Dedifferentiated amniotic fluid mesenchymal stem cell (primary cell): Measurements from ENCODE around the gene AVPI1.
A peak's percentile ranks its signal among the peaks of the same experiment; 100 is the strongest.
"Not testable (repeated sequence)": the region's sequence is repeated elsewhere in the genome, so short reads cannot be mapped to it uniquely, and the experiment has no call there.

Experiments used
- DNase-seq: peaks from one replicate; pipeline ENCODE4 v3.0.0-alpha.2; 2016; ENCODE audit errors: extremely low spot score

Gene AVPI1

DNA sequence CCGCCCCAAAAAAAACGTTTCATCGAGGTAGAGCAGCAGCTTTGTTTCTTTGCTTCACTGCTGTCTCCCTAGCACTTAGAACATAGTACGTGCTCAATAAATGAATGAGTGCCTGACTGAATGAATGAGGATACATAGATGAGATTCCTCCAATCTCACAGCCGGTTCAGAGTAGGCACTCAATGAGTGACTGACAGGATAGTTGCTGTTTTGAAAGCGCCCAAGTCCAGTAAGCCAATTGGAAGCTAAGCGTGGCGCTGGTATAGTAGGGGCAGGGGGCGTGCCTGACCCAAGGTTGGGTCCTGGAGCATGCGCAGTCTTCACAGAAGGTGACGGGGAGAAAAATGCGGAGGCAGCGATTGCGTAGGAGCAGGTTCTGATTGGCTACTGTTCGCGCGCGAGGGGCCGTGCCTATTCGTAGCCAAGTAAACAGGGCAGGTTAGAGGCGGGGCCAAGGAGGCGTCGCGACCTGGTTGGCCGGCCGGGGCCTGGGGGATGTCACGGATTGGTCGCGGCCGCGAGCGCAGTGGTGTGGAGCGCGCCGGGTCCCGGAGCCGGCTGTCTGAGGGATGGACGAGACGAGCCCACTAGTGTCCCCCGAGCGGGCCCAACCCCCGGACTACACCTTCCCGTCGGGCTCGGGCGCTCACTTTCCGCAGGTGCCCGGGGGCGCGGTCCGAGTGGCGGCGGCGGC lies 46.7 kb downstream of the AVPI1 start, which contains the start of gene PI4K2A:
PI4K2A (plus strand) TSS at position 498 of the 694 bp plus-strand sequence; CDS start at position 570, 72 bp downstream.
- peak; percentile 99 for DNase-seq

DNA sequence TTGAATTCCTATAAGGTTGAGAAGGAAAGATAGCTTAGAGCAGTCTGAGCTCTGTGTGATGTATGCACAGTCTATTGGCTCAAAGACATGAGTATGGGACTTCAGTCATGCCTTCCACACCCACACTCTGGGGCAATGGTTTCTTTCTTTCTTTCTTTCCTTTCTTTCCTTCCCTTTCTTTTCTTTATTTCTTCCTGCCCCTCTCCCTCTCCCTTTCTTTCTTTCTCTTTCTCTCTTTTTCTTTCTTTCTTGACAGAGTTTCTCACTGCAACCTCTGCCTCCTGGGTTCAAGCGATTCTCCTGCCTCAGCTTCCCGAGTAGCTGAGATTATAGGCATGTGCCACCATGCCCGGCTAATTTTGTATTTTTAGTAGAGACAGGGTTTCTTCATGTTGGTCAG lies 48.0 kb downstream of the AVPI1 start:
- DNase-seq: not testable (repeated sequence)

DNA sequence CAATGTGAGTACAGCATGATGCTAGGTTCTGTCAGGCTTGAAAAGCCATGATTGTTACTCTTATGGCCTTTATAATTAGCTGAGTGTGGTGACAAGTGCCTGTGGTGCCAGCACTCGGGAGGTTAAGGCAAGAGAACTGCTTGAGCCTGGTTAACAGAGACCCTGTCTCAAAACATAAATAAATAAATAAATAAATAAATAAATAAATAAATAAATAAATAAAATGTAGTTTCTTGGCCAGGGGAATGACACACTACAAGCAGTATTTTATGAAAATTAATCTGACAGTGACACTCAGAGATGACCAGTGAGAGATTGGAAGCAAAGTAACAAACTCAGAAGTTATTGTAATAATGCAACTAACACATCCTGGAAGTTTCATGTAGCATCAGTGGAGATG lies 51.5 kb downstream of the AVPI1 start:
- DNase-seq: no peak

DNA sequence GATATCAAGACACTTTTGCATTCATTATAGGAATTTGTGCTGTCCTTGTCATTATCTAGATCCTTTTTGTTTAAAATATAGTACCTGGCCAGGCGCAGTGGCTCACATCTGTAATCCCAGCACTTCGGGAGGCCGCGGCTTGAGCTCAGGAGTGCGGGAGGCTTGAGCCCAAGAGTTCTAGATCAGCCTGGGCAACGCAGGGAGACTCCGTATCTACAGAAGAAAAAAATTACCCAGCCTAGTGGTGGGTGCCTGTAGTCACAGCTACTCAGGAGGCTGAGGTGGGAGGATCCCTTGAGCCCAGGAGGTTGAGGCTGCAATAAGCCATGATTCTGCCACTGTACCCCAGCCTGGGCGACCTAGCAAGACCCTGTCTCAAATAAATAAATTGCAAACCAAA lies 53.1 kb downstream of the AVPI1 start:
- no peak for DNase-seq

DNA sequence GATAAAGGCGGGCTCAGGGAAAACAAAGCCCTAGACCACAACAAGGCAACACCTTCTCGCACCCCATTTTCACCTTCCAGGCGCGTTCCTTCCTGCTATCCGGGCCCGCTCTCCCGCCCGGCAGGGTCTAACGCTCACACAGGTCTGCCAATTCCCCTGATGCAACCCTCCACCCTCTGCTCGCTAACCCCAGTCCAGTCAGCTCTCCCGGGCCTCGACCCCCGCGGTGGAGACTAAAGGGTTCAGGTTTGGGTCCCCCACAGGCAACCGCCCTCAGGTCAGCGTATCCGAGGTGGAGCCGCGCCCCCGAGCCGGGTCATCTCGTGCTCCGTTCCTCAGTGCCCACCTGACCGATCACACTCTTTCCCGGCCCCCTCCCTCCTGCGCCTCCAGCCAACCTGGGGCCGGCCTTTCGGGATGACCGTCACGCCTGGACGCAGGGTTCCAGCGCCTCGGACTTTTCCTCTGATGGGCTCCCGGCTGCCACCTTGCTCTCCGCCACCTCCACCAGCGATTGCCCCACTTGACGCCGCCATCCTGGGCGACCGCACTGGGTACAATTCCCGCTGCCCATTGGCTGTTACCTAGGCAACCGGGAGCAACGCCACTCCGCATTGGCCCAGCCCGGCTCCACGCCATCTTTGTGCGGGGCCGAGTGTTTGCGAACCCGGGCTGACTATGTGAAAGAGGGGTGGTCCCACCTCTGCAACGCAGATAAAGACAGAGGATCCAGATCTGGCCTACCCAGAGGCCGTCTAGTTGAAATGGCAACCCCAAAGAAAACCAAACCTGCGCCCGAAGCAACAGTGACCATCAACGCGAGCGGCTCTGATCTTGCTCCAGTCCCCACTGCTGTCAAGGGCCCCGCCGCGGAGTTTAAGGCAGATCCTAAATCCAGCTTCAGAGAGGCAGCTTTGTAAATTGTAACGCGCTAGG lies 53.8 kb downstream of the AVPI1 start, which contains the start of gene MORN4:
MORN4 (minus strand) TSS at position 552 of the 936 bp plus-strand sequence. CDS start 13,847 bp downstream, outside the sequence.
- DNase-seq: peak; percentile 90

DNA sequence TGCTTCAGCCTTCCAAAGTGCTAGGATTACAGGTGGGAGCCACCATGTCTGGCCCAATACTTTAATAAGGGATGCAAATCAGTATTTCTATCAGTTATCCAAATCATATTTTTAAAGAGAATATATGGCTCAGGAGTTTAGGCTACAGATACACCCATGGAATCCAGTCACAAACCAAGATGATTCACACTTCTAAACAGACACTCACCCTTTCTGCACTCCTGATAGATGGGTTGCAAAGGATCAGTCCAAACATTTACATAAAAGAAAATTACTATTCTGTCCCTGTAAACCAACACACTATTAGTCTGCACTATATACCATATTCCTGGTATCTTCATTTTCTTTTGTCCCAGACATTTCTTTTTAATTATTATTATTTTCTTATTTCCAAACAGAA lies 55.9 kb downstream of the AVPI1 start:
- DNase-seq: peak; percentile 8

DNA sequence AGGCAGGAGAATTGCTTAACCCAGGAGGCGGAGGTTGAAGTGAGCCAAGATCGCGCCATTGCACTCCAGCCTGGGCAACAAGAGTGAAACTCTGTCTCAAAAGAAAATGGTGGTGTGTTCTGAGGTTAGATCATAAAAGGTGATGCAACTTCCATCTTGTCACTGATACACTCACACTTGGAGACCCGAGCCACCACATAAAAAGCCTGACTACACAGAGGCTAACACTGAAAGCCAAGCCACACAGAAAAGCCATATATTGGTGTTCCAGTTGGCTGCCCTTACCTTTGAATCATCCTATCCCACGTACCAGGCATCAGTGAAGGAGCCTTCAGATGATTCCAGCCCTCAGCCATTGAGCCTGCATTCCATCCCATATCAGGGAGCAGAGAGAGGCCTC lies 57.8 kb downstream of the AVPI1 start:
- peak; percentile 8 for DNase-seq

DNA sequence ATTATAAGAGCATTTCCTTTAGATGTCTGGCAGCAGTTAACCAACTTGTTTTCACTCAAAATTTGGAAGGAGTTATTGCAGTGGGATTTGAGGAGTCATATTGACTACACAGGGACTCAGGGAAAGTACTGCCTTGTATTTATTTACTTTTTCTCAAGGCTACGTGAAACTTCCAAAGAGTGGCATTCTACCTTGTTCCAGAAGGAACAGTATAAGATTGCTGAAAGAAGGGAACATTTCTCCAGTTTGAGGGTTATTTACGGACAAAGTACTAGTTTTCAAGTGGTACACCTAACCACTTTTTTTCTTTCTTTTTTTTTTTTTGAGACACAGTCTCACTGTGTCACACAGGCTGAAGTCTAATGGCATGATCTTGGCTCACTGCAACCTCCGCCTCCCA lies 58.8 kb downstream of the AVPI1 start:
- no peak for DNase-seq

DNA sequence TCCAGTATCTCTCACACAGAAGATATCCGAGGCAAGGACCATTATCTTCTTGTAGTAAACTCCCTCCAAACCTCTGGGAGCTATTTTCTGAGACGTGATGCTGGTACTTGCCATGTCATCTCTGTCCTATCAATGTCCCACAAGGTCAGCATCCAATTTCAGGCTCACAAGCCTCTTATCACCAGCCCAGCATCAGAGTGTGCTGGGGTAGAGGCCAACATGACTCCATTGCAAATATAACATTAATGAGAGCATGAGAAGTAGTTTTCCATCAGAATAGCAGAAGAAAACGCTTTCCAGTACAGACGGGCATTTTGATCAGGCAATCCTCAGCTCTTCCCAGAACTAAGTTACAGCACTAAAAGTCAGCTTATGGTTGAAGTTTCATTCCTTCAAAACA lies 59.3 kb downstream of the AVPI1 start:
- DNase-seq: peak; percentile 1
